Coronary artery (tissue), 2 donors: ENCODE measurements around the gene LMAN1L.

ENCODE experiments used
- DNase-seq: peaks from one replicate; pipeline ENCODE4 v3.0.0-alpha.2; 2017; ENCODE audit warnings: low spot score
- H3K27ac ChIP-seq, 2 donors: fragments of 200-600 bp; sonication (generic); one replicate each; pipeline ENCODE4 v1.5.1; 2016 to 2019
- H3K4me3 ChIP-seq: fragments of 200-600 bp; sonication (generic); 2 replicates; pipeline ENCODE4 v1.5.1; 2016; ENCODE audit warnings: mild to moderate bottlenecking, moderate library complexity
- TF ChIP-seq, protein P1 (sequence below): fragments of 200-600 bp; sonication (generic); IDR thresholded peaks from one replicate; pipeline ENCODE4 v1.5.1; 2019; ENCODE audit warnings: antibody characterized with exemption

Gene LMAN1L

DNA sequence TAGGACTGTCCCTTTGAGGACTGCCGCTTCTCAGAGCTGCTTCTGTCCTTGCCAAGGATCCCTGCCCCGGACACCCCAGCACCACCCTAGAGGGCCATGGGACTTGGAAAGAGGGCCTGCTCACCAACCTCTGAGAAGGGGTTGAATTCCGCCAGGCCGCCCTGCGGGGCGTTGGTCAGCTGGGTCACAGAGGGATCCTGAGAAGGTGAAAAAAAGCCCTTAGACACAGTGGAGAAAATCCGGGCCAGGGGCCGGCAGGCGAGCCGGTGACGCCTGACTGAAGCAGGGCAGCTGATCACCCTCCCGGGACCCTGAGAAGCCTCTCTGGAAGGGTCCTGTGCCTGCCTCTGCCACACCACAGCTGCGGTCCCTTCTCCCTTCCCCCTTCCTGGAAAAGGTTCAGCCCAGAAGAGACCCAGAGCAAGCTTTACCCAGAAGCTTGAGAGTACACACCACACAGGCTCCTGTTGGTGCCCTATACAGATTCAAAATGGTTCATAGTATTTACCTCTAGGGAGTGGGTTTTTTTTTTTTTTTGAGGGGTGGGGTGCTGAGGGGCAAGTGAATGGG is 41.9 kb downstream of the LMAN1L start:
- no peak overlapping the region for H3K27ac ChIP-seq
- no peak for DNase-seq

DNA sequence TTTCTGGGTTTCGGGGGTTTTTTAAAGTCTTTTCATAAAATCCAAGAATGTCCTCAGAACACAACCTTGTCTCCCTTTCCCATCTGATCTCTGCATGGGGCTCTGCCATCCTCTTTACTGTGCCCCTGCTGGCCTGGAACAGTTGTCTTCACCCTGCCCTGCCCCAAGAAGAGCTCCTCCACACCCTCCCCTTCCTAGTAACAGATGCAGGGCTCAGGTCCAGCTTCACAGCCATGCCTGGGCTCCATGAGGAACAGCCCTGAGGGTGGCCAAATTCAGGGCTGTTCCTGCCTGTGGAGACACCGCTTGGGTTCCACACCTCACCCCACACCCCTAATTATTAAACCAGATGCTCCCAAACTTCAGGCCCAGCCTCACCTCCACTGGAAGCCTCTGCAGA is 43.2 kb downstream of the LMAN1L start:
- no peak for DNase-seq
- TF ChIP-seq, protein P1, sequence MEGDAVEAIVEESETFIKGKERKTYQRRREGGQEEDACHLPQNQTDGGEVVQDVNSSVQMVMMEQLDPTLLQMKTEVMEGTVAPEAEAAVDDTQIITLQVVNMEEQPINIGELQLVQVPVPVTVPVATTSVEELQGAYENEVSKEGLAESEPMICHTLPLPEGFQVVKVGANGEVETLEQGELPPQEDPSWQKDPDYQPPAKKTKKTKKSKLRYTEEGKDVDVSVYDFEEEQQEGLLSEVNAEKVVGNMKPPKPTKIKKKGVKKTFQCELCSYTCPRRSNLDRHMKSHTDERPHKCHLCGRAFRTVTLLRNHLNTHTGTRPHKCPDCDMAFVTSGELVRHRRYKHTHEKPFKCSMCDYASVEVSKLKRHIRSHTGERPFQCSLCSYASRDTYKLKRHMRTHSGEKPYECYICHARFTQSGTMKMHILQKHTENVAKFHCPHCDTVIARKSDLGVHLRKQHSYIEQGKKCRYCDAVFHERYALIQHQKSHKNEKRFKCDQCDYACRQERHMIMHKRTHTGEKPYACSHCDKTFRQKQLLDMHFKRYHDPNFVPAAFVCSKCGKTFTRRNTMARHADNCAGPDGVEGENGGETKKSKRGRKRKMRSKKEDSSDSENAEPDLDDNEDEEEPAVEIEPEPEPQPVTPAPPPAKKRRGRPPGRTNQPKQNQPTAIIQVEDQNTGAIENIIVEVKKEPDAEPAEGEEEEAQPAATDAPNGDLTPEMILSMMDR: no peak
- Histone ChIP-seq H3K4me3 (no peak overlapping the region), H3K27ac (no peak overlapping the region)

More for the DNA sequence above, 41.9 kb downstream of the LMAN1L start:
- no peak overlapping the region for H3K4me3 ChIP-seq
- TF ChIP-seq, protein P1: no peak

DNA sequence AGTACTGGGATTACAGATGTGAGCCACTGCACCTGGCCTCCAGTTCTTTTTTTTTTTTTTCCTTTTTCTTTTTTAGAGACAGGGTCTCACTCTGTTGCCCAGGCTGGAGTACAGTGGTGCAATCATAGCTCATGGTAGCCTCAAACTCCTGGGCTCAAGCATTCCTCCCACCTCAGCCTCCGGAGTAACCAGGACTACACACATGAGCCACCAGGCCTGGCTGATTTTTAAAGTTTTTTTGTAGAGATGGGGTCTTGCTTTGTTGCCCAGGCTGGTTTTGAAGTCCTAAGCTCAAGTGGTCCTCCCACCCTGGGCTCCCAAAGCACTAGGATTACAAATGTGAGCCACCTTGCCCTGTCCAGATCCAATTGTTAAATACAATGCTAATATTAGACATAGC is 43.9 kb downstream of the LMAN1L start:
- TF ChIP-seq, protein P1: no peak
- Histone ChIP-seq H3K27ac (no peak overlapping the region), H3K4me3 (no peak overlapping the region)
- DNase-seq: no peak

DNA sequence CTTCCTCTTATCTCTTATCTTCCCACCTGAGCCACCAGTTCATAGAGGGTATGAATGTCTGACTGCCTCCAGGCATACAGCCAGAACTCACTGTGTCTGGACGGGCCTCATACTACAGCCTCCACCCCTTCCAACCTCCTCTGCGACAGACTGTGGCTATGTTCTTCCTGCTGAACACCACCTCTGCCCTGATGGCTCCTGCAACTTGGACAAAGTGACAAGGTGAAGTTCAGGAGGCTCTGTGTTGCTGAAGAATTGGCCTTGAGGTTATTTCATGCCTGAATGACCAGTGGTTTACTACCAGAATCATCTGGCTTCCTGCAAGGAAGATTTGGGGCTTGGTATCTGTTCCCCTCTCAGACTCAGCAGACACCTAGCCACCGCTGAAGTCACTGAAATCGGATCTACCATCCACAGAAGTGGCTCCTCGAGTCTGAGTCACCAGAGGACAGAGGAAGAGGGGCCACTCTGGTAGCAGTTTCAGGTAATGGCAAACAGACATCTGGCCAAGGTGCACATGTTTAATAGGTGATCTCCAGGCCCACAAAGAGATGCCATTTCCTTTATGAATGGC is 44.5 kb downstream of the LMAN1L start:
- Histone ChIP-seq H3K4me3 (no peak overlapping the region), H3K27ac (no peak overlapping the region)
- DNase-seq: no peak
- TF ChIP-seq, protein P1: no peak

DNA sequence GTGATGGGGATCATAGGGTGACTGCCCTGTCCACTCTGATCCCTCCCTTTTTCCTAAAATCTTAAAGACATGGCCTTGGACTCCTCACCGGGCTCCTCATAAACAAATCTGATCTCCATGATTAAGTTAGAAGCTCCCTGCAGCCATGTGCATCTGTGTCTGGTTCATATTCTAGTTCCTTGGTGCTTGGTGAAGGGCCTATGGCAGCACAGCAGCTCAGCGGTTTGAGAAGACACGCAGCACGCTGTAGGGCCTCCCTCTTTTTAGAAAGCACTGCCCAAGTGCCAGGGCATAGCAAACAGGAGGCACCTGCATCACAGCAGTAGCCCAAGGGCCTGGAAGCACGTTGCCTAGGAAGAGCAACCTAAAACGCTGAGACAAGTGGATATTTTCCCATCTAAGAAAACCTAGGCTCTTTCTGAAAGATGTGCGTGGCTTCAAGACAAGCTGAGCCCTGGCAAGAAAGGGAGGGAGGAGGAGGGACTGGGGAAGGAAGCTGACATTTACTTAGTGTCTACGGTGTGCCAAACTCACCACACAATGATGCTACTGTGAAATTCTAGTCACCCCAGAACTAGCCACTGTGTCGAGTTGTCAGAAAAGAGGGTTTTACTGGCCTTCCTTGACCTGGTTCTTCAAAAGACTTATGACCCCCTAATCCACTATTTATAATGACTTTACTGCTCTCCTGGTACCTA is 45.2 kb downstream of the LMAN1L start:
- no peak for DNase-seq
- Histone ChIP-seq H3K4me3 (no peak overlapping the region), H3K27ac (no peak overlapping the region)
- TF ChIP-seq, protein P1: no peak

DNA sequence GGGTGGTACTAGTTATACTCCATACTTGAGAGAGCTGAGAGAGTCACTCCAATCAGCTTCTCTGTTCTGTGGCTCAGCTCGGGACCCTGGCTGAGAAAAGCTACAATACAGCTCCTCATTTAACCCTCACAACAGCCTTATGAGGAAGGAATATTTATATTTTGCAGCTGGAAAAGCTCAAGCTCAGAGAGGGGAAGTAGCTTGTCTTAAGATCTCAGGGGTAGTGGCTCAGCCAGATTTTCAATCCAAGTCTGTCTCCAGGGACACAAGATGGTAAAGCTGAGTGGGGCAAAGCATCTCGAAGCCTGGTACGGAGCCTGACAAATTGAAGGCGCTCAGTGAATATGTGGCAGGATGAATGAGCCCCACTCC is 45.7 kb downstream of the LMAN1L start:
- DNase-seq: no peak
- no peak overlapping the region for H3K4me3 ChIP-seq
- no peak overlapping the region for H3K27ac ChIP-seq
- TF ChIP-seq, protein P1: no peak
